ENCODE data around the gene IL16. TPM values are rescaled to one million over a fixed set of nuclear protein-coding genes. Genes with fewer than 3 reads are reported as not detected.

The IL16 gene
- total RNA-seq, 1 donor from 2014 or later: 8.5 TPM

DNA sequence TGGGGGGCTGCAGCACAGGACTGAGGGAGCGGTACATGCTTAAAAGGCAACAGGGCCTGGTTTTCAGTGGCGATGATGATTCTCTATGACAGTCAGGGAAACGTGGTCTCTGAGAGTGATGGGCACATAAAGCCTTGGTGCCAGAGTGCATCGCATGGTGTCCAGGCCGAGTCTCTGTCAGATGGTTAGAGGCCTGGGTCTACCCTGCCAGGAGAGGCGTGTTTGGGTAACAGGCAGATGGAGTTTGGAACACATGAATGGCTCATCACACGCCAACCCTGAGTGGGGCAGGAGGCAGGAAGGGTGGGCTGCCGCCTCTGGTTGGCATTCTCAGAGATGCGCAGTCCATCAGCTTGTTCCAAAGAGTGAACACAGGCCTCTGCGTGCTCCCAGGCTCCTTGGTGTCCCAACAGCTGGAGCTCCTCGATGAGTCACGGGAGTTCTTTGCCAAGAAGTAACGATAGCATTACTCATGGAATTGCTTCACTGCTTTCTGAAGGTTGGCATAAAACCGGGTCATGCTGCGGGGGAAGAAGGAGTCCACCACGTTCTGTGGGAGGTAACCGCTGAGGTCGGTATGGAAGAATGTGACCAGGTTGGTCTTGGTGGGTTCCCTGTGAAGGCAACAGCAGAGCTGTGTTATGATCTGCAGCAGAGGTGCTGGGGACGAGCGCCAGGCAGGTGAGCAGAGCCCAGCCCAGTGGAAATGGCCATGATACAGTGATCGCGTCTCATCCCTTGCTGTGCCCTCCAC lies 116.3 kb downstream of the IL16 start:
- TF ChIP-seq, protein P1, sequence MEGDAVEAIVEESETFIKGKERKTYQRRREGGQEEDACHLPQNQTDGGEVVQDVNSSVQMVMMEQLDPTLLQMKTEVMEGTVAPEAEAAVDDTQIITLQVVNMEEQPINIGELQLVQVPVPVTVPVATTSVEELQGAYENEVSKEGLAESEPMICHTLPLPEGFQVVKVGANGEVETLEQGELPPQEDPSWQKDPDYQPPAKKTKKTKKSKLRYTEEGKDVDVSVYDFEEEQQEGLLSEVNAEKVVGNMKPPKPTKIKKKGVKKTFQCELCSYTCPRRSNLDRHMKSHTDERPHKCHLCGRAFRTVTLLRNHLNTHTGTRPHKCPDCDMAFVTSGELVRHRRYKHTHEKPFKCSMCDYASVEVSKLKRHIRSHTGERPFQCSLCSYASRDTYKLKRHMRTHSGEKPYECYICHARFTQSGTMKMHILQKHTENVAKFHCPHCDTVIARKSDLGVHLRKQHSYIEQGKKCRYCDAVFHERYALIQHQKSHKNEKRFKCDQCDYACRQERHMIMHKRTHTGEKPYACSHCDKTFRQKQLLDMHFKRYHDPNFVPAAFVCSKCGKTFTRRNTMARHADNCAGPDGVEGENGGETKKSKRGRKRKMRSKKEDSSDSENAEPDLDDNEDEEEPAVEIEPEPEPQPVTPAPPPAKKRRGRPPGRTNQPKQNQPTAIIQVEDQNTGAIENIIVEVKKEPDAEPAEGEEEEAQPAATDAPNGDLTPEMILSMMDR (IDR thresholded peaks at IDR 0.05): no peak
- peak; percentile 75 to 95 for DNase-seq (ENCODE audit: low spot score in 2 of 2)
- Histone ChIP-seq H3K27ac (peak overlapping the region; percentile 55 to 69), H3K4me3 (no peak overlapping the region), H3K27me3 (no peaks in the 10 kb centered on the region), H3K9me3 (no peaks in the 10 kb centered on the region), H3K4me1 (peaks cover 12 to 18% of the 10 kb centered on the region in 2 donors), H3K36me3 (peaks cover 4 to 9% of the 10 kb centered on the region in 2 donors)
- intact Hi-C loops (cut with DNase I): loop anchor here (1.0 to 5.0 kb wide), 4 partner anchors 11 to 326 kb away; partner anchors contain the start of genes MESD and STARD5

DNA sequence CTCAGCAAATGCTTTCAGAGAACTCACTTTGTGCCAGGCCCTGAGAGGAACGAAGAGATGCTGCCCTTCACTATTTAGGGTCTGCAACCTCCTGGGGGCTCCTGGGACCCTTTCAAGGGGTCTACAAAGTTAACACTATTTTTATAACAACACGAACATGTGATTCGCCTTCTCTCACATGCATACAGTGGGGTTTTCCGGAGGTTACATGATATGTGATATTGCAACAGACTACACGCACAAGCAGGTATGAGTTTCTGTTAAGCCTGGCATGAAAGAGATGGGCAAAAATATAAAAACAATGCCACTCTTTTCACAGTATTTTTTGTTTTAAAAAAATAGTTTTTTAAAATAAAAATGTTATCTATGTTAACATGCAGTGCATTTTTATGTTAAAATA lies 117.0 kb downstream of the IL16 start:
- Histone ChIP-seq H3K4me3 (no peak overlapping the region), H3K4me1 (peaks cover 12 to 18% of the 10 kb centered on the region in 2 donors), H3K9me3 (no peaks in the 10 kb centered on the region), H3K36me3 (peaks cover 4 to 16% of the 10 kb centered on the region in 2 donors), H3K27ac (peak overlapping the region; percentile 55 to 69), H3K27me3 (no peaks in the 10 kb centered on the region)
- TF ChIP-seq, protein P1 (IDR thresholded peaks at IDR 0.05): no peak
- no peak for DNase-seq (ENCODE audit: low spot score in 2 of 2)
- intact Hi-C loops (cut with DNase I): loop anchor here (1.0 to 5.0 kb wide), 3 partner anchors 11 to 326 kb away; partner anchors contain the start of genes MESD and STARD5

DNA sequence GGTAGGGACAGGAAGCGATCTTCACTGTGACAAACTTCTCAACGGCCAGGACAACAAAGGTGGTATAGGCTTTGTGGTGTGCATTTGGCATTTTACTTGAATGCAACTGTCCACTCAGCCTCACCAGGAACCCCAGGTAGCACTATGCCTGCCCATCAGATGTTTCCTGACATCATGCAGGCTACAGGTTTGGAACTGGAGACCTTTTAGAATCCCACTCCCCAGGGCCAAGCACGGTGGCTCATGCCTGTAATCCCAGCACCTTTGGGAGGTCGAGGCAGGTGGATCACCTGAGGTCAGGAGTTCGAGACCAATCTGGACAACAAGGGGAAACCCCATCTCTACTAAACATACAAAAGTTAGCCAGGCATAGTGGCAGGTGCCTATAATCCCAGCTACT lies 117.7 kb downstream of the IL16 start:
- H3K9me3 ChIP-seq: no peaks in the 10 kb centered on the region
- no peaks in the 10 kb centered on the region for H3K27me3 ChIP-seq
- no peak overlapping the region for H3K27ac ChIP-seq
- TF ChIP-seq, protein P1 (IDR thresholded peaks at IDR 0.05): no peak
- DNase-seq (ENCODE audit: low spot score in 2 of 2): no peak
- intact Hi-C loops (cut with DNase I): loop anchor here (5.0 kb wide), 1 partner anchor 327 kb away; the partner anchor contains the start of gene MESD
- peaks cover 12 to 18% of the 10 kb centered on the region in 2 donors for H3K4me1 ChIP-seq
- no peak overlapping the region for H3K4me3 ChIP-seq
- peaks cover 4 to 21% of the 10 kb centered on the region in 2 donors for H3K36me3 ChIP-seq

DNA sequence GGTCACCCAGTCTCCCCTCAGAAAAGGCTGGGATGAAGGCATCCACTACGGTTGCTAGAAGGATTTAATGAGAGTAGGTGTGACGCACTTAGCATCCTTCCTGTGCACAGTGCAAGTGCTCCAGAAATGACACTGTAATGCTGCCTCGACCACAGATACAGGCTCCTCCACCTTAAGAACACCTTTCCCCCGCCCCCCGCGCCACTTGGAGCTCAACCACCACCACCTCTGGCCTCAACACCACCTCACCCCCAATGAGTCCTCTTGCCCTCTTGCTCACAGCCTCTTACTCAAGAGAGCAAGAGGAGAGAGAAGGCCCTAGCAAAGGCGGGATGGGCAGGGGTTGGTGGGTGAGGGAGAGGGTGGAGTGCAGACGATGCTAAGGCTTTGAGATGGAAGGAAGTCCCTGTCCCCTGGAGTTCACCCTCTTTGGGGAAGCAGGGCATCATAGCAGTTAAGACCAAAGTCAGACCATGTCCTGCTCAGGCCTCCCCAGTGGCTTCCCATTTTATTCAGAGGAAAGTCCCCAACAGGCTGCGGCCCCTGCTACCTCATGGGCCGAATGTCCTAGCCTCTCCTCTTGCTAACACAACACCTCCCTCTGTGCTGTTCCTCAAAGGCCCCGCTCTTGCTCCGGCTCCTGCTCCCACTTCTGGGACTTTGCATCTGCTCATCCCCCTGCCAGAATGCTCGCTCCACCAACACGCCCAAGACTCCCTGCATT lies 118.9 kb downstream of the IL16 start:
- peaks cover 4 to 23% of the 10 kb centered on the region in 2 donors for H3K36me3 ChIP-seq
- no peaks in the 10 kb centered on the region for H3K27me3 ChIP-seq
- intact Hi-C loops (cut with DNase I): no loop called here
- no peaks in the 10 kb centered on the region for H3K9me3 ChIP-seq
- H3K27ac ChIP-seq: no peak overlapping the region
- H3K4me1 ChIP-seq: peaks cover 12 to 18% of the 10 kb centered on the region in 2 donors
- TF ChIP-seq, protein P1 (IDR thresholded peaks at IDR 0.05): no peak
- H3K4me3 ChIP-seq: no peak overlapping the region
- DNase-seq (ENCODE audit: low spot score in 2 of 2): no peak

DNA sequence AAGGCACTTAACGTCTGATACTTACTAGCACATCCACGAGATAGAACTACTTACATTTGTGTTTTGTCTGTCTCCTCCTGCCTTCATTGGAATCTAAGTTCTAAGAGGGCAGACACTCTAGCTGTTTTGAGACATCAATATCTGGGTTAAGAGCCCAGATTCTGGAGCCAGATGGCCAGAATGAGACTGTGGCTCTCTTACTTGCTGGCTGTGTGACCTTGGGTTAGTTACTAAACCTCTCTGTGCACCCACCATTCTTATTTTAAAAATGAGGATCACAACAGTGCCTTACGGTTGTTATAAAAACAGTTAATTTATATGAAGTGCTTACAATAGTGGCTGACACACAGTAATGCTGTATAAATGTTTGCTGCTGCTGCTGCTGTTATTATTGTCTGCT lies 119.6 kb downstream of the IL16 start:
- no peak overlapping the region for H3K4me3 ChIP-seq
- no peak overlapping the region for H3K27ac ChIP-seq
- intact Hi-C loops (cut with DNase I): no loop called here
- no peak for DNase-seq (ENCODE audit: low spot score in 2 of 2)
- H3K9me3 ChIP-seq: no peaks in the 10 kb centered on the region
- TF ChIP-seq, protein P1 (IDR thresholded peaks at IDR 0.05): no peak
- H3K36me3 ChIP-seq: peaks cover 4 to 23% of the 10 kb centered on the region in 2 donors
- no peaks in the 10 kb centered on the region for H3K27me3 ChIP-seq
- H3K4me1 ChIP-seq: peaks cover 10 to 17% of the 10 kb centered on the region in 2 donors
